Activated CD8-positive, alpha-beta memory T cell treated with anti-CD3 and anti-CD28 coated beads for 4 hours (primary cell): Measurements from ENCODE around the gene CFDP1.
"Not testable (repeated sequence)": the region's sequence is repeated elsewhere in the genome, so short reads cannot be mapped to it uniquely, and the experiment has no call there.

Experiments used
- DNase-seq, 2 donors: peaks; one replicate each; pipeline ENCODE4 v3.0.0-alpha.2; 2020; ENCODE audit warnings: low read depth in 2 of 2

Gene CFDP1

GRCh38 chr16:75458439-75458838 is 25.1 kb upstream of the CFDP1 start:
- no peak for DNase-seq

GRCh38 chr16:75458029-75458428 is 24.7 kb upstream of the CFDP1 start:
- no peak for DNase-seq

- DNase-seq = no peak
Observed at GRCh38 chr16:75457485-75458021, 24.2 kb upstream of the CFDP1 start.

- no peak for DNase-seq
Observed at GRCh38 chr16:75456971-75457370, 23.7 kb upstream of the CFDP1 start.

- DNase-seq = not testable (repeated sequence)
Observed at GRCh38 chr16:75456486-75456885, 23.2 kb upstream of the CFDP1 start.

- no peak for DNase-seq
Observed at GRCh38 chr16:75455677-75456076, 22.4 kb upstream of the CFDP1 start.

GRCh38 chr16:75452464-75453190 is 19.3 kb upstream of the CFDP1 start:
- no peak for DNase-seq

GRCh38 chr16:75446416-75446815 is 13.1 kb upstream of the CFDP1 start:
- DNase-seq = no peak

- DNase-seq = no peak
Observed at GRCh38 chr16:75445298-75445697, 12.0 kb upstream of the CFDP1 start.

GRCh38 chr16:75443298-75443697 is 10.0 kb upstream of the CFDP1 start:
- no peak for DNase-seq

GRCh38 chr16:75433732-75434413 is 570 bp upstream of the CFDP1 start:
- DNase-seq = no peak

GRCh38 chr16:75429621-75430403 is 3.5 kb downstream of the CFDP1 start:
- DNase-seq = no peak

GRCh38 chr16:75426524-75426923 is 6.8 kb downstream of the CFDP1 start:
- not testable (repeated sequence) for DNase-seq

- DNase-seq = not testable (repeated sequence)
Observed at GRCh38 chr16:75424105-75424762, 9.1 kb downstream of the CFDP1 start.

- DNase-seq = no peak
Observed at GRCh38 chr16:75423723-75424104, 9.6 kb downstream of the CFDP1 start.

GRCh38 chr16:75421820-75422126 is 11.5 kb downstream of the CFDP1 start:
- no peak for DNase-seq

GRCh38 chr16:75420987-75421819 is 12.1 kb downstream of the CFDP1 start:
- DNase-seq = no peak

- no peak for DNase-seq
Observed at GRCh38 chr16:75416904-75417565, 16.3 kb downstream of the CFDP1 start.

- DNase-seq = no peak
Observed at GRCh38 chr16:75415169-75415905, 18.0 kb downstream of the CFDP1 start.

- DNase-seq = no peak
Observed at GRCh38 chr16:75413951-75414350, 19.4 kb downstream of the CFDP1 start.
